ENCODE measurements around the gene ZGLP1. TPM values are rescaled to one million over a fixed set of nuclear protein-coding genes. Genes with fewer than 3 reads are reported as not detected.

ZGLP1 gene
- total and polyA plus RNA-seq, 2 of the 13 experiments (the other 11 are each of a cell fraction or from before 2014, with no cell fraction given): 2.4 to 3.0 TPM

GRCh38 chr19:10266706-10267105 lies 42.9 kb downstream of the ZGLP1 start (continued):
- no peak for TF ChIP-seq SNAPC4 (CRISPR knock-in tag; IDR thresholded peaks at IDR 0.05)

- Histone ChIP-seq H3K4me3 (replicated peaks in 1 of 3; ENCODE audit: insufficient read depth in 1 of 3, low read depth in 2 of 3, low read length in 3 of 3) (no peak overlapping the region), H3K27me3 (ENCODE audit: control insufficient read depth in 1 of 2, insufficient read depth in 2 of 2, low read length in 2 of 2) (no peaks in the 10 kb centered on the region), H3K9me3 (ENCODE audit: low read length) (no peaks in the 10 kb centered on the region), H3K9ac (ENCODE audit: insufficient read depth, low read depth, low read length) (no peak overlapping the region), H2AFZ (ENCODE audit: low read length) (no peak overlapping the region), H3K27ac (ENCODE audit: extremely low read length, insufficient read depth, low read length) (no peak overlapping the region), H4K20me1 (ENCODE audit: insufficient read depth, low read length) (no peaks in the 10 kb centered on the region), H3K79me2 (ENCODE audit: insufficient read depth, low read length) (no peaks in the 10 kb centered on the region), H3K36me3 (replicated peaks in 1 of 2; ENCODE audit: control insufficient read depth in 1 of 2, insufficient read depth in 2 of 2, low read length in 2 of 2) (peaks cover 5 to 10% of the 10 kb centered on the region in 2 experiments; a peak in 4 of 5 replicates), H3K4me2 (ENCODE audit: low read depth, low read length) (no peak overlapping the region), H3K4me1 (ENCODE audit: insufficient read depth, low read length) (peaks cover 45% of the 10 kb centered on the region)
- no TSS peak for BruUV-seq (replicated peaks)
- no peak for ATAC-seq
- FAIRE-seq: no peak
- TF ChIP-seq ATF4 (CRISPR knock-in tag; IDR thresholded peaks at IDR 0.05): no peak
- TF ChIP-seq, protein P1, sequence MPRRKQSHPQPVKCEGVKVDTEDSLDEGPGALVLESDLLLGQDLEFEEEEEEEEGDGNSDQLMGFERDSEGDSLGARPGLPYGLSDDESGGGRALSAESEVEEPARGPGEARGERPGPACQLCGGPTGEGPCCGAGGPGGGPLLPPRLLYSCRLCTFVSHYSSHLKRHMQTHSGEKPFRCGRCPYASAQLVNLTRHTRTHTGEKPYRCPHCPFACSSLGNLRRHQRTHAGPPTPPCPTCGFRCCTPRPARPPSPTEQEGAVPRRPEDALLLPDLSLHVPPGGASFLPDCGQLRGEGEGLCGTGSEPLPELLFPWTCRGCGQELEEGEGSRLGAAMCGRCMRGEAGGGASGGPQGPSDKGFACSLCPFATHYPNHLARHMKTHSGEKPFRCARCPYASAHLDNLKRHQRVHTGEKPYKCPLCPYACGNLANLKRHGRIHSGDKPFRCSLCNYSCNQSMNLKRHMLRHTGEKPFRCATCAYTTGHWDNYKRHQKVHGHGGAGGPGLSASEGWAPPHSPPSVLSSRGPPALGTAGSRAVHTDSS (CRISPR knock-in tag; conservative IDR thresholded peaks at IDR 0.05): no peak
- TF ChIP-seq TBL1XR1 (IDR thresholded peaks at IDR 0.05; ENCODE audit: borderline replicate concordance, low read length, partially characterized antibody): no peak
- TF ChIP-seq MAZ (IDR thresholded peaks at IDR 0.05; ENCODE audit: borderline replicate concordance, low read depth, low read length): no peak
- no peak for TF ChIP-seq MAZ (CRISPR knock-in tag; IDR thresholded peaks at IDR 0.05; ENCODE audit: low read depth)
- TF ChIP-seq CAMTA2 (CRISPR knock-in tag; IDR thresholded peaks at IDR 0.05; ENCODE audit: borderline replicate concordance): no peak
- TF ChIP-seq, protein P2, sequence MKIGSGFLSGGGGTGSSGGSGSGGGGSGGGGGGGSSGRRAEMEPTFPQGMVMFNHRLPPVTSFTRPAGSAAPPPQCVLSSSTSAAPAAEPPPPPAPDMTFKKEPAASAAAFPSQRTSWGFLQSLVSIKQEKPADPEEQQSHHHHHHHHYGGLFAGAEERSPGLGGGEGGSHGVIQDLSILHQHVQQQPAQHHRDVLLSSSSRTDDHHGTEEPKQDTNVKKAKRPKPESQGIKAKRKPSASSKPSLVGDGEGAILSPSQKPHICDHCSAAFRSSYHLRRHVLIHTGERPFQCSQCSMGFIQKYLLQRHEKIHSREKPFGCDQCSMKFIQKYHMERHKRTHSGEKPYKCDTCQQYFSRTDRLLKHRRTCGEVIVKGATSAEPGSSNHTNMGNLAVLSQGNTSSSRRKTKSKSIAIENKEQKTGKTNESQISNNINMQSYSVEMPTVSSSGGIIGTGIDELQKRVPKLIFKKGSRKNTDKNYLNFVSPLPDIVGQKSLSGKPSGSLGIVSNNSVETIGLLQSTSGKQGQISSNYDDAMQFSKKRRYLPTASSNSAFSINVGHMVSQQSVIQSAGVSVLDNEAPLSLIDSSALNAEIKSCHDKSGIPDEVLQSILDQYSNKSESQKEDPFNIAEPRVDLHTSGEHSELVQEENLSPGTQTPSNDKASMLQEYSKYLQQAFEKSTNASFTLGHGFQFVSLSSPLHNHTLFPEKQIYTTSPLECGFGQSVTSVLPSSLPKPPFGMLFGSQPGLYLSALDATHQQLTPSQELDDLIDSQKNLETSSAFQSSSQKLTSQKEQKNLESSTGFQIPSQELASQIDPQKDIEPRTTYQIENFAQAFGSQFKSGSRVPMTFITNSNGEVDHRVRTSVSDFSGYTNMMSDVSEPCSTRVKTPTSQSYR (CRISPR knock-in tag; IDR thresholded peaks at IDR 0.05; ENCODE audit: borderline replicate concordance): no peak
- no peak for TF ChIP-seq ZNF577 (CRISPR knock-in tag; IDR thresholded peaks at IDR 0.05; ENCODE audit: borderline replicate concordance, low read depth)
- WGBS (ENCODE audit: low lambda C conversion rate): 68% methylated on average over 7 of the region's 7 CpGs
- ChIA-PET CTCF (ENCODE audit: low intra/inter-chr PET ratio, low total read pairs) (no interaction called here), POLR2A (interaction anchor here (0.7 to 1.2 kb wide), 2 partner anchors 8 to 24 kb away, joined by 3 to 4 read pairs; partner anchors contain the start of genes ICAM1 and ICAM4)
- intact Hi-C loops (cut with micrococcal nuclease; ENCODE audit: unreplicated experiment): no loop called here
- in situ Hi-C loops (cut with HindIII; ENCODE audit: extremely low pct_ligation_motif_present, low pct_unique_long_range_greater_than_20kb): no loop called here
- no peak for DNase-seq (ENCODE audit: low spot score)
Observed at GRCh38 chr19:10262771-10263170, 46.8 kb downstream of the ZGLP1 start.

Data from HepG2 (cell line).